HG03103 (cell line): ENCODE data around the gene PRPF19.

ENCODE experiments used
- ATAC-seq: cut with Tn5 transposase; IDR thresholded peaks from one replicate; pipeline ENCODE4 v1.9.1; 2021; ENCODE audit warnings: low read depth; ENCODE audit not compliant: unreplicated experiment

PRPF19 gene

GRCh38 chr11:60876168-60876485 is 30.3 kb downstream of the PRPF19 start:
- no peak for ATAC-seq

GRCh38 chr11:60875366-60876167 is 30.8 kb downstream of the PRPF19 start:
- ATAC-seq = no peak

GRCh38 chr11:60874421-60875365 is 31.7 kb downstream of the PRPF19 start:
- no peak for ATAC-seq

GRCh38 chr11:60873533-60873932 is 32.9 kb downstream of the PRPF19 start:
- ATAC-seq = no peak

- ATAC-seq = no peak
Measured at GRCh38 chr11:60872961-60873524, 33.3 kb downstream of the PRPF19 start.

GRCh38 chr11:60872124-60872960 is 34.0 kb downstream of the PRPF19 start:
- no peak for ATAC-seq

- no peak for ATAC-seq
Measured at GRCh38 chr11:60871378-60872061, 34.9 kb downstream of the PRPF19 start.

- no peak for ATAC-seq
Measured at GRCh38 chr11:60870733-60871377, 35.5 kb downstream of the PRPF19 start.

- ATAC-seq = no peak
Measured at GRCh38 chr11:60870276-60870675, 36.1 kb downstream of the PRPF19 start.

- no peak for ATAC-seq
Measured at GRCh38 chr11:60869451-60869825, 36.9 kb downstream of the PRPF19 start.

- ATAC-seq = no peak
Measured at GRCh38 chr11:60868682-60869450, 37.5 kb downstream of the PRPF19 start.

- no peak for ATAC-seq
Measured at GRCh38 chr11:60867871-60868681, 38.3 kb downstream of the PRPF19 start.

- ATAC-seq = no peak
Measured at GRCh38 chr11:60866911-60867870, 39.2 kb downstream of the PRPF19 start, which contains the start of gene ZP1. Gene ZP1, plus strand, starts transcription at chr11:60867542. Its CDS starts 20 bp downstream, at chr11:60867562.

- ATAC-seq = no peak
Measured at GRCh38 chr11:60864856-60865513, 41.4 kb downstream of the PRPF19 start.

GRCh38 chr11:60863550-60864521 is 42.5 kb downstream of the PRPF19 start:
- no peak for ATAC-seq
